Sigmoid colon (tissue), 7 donors: ENCODE results near the gene TMEM126A. TPM values are rescaled to one million over a fixed set of nuclear protein-coding genes. Genes with fewer than 3 reads are reported as not detected.

Experiments
- DNase-seq: peaks from one replicate; pipeline ENCODE4 v3.0.0-alpha.2; 2019
- H3K27ac ChIP-seq, 4 donors: fragments of 200-600 bp; sonication (generic); one replicate each; pipeline ENCODE4 v1.5.1; 2016 to 2019; ENCODE audit warnings: mild to moderate bottlenecking in 1 of 4
- H3K27me3 ChIP-seq, 3 donors: fragments of 200-600 bp; sonication (generic); one replicate each; pipeline ENCODE4 v1.5.1; 2019; ENCODE audit warnings: mild to moderate bottlenecking in 1 of 3
- H3K36me3 ChIP-seq, 4 donors: fragments of 200-600 bp; sonication (generic); one replicate each; pipeline ENCODE4 v1.5.1; 2016 to 2019
- H3K4me1 ChIP-seq, 4 donors: fragments of 200-600 bp; sonication (generic); one replicate each; pipeline ENCODE4 v1.5.1; 2017 to 2019
- H3K4me3 ChIP-seq, 4 donors: fragments of 200-600 bp; sonication (generic); one replicate each; pipeline ENCODE4 v1.5.1; 2017 to 2019; ENCODE audit warnings: mild to moderate bottlenecking in 2 of 4, moderate library complexity in 1 of 4
- H3K9me3 ChIP-seq, 4 donors: fragments of 200-600 bp in 3 of 4; sonication (generic) in 3 of 4; one replicate each; pipeline versions ENCODE4 v1.5.1 to v1.6.1; 2013 to 2019
- EP300 ChIP-seq, 4 donors: sonication (generic); formaldehyde crosslinking; IDR thresholded peaks; one replicate each; pipeline ENCODE4 v1.6.1; 2017; ENCODE audit warnings: antibody characterized with exemption in 4 of 4
- POLR2A ChIP-seq, 2 donors: fragments of 450-650 bp; IDR thresholded peaks; one replicate each; pipeline ENCODE4 v1.6.1; 2016; ENCODE audit warnings: antibody characterized with exemption in 2 of 2, mild to moderate bottlenecking in 2 of 2, moderate library complexity in 2 of 2
- POLR2AphosphoS5 ChIP-seq, 4 donors: sonication (generic); formaldehyde crosslinking; IDR thresholded peaks; one replicate each; pipeline ENCODE4 v1.6.1; 2017; ENCODE audit warnings: antibody characterized with exemption in 4 of 4
- WGBS, 2 donors: extraction: QIAGEN DNeasy Blood & Tissue Kit; methylation state at CpG; one replicate each; pipeline ENCODE4 v1.1.7; 2013; 5-methylcytosine and 5-hydroxymethylcytosine counted together
- intact Hi-C: fragments of 100-400 bp; cut with DNase I; formaldehyde crosslinking; loops from one replicate; pipeline ENCODE4 v1.15.1; 2023
- polyA plus RNA-seq, 3 donors: library from polyadenylated mRNA; stranded (reverse); fragments of 200-250 nt; gene quantifications; one replicate each; pipeline ENCODE4 v1.2.3, GENCODE V29; 2013
- total RNA-seq, 4 donors: library from RNA; depleted of rRNA; stranded (reverse); fragments of >200 nt; gene quantifications; one replicate each; pipeline ENCODE4 v1.1.0, GENCODE V29; 2016
- TF ChIP-seq, protein P1 (sequence below), 4 experiments: fragments of 450-650 bp in 3 of 4; fragments of 200-600 bp in 1 of 4; IDR thresholded peaks; one replicate each; pipeline ENCODE4 v1.5.1; 2016 to 2019; ENCODE audit warnings: antibody characterized with exemption in 4 of 4, mild to moderate bottlenecking in 3 of 4, moderate library complexity in 2 of 4
- donor health status: healthy with polysubstance abuse.
- donor health status: Bipolar disorder and iron deficiency.
- donor health status: healthy.

The TMEM126A gene
- total and polyA plus RNA-seq, 7 donors: 21.0 to 46.2 (median 42.5) TPM

DNA sequence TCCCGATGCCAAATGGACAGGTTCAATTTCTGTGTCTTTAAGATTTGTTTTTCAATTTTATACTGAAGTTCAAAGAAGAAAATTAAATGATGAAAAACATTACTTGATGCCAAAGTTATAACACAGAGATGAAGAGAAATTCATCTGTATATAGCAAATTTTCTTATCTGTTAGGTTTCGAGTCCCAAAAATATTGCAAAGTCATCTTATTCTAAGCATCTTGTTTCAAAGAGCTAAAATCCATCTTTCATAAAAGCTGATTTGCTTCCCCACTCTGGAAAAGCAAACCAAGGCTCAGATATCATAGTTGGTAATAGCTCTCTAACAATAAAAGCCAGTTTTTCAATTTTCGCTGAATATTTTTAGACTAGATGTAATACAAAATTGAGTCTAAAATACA is 57.2 kb downstream of the TMEM126A start:
- Histone ChIP-seq H3K4me3 (no peak overlapping the region), H3K36me3 (no peaks in the 10 kb centered on the region), H3K9me3 (no peaks in the 10 kb centered on the region), H3K27ac (no peak overlapping the region), H3K27me3 (no peaks in the 10 kb centered on the region), H3K4me1 (no peaks in the 10 kb centered on the region)
- DNase-seq: no peak
- intact Hi-C loops: no loop called here
- WGBS, 2 donors: 97 to 98% methylated on average over 3 of the region's 3 CpGs
- TF ChIP-seq, protein P1, sequence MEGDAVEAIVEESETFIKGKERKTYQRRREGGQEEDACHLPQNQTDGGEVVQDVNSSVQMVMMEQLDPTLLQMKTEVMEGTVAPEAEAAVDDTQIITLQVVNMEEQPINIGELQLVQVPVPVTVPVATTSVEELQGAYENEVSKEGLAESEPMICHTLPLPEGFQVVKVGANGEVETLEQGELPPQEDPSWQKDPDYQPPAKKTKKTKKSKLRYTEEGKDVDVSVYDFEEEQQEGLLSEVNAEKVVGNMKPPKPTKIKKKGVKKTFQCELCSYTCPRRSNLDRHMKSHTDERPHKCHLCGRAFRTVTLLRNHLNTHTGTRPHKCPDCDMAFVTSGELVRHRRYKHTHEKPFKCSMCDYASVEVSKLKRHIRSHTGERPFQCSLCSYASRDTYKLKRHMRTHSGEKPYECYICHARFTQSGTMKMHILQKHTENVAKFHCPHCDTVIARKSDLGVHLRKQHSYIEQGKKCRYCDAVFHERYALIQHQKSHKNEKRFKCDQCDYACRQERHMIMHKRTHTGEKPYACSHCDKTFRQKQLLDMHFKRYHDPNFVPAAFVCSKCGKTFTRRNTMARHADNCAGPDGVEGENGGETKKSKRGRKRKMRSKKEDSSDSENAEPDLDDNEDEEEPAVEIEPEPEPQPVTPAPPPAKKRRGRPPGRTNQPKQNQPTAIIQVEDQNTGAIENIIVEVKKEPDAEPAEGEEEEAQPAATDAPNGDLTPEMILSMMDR (IDR thresholded peaks at IDR 0.05): no peak
- TF ChIP-seq POLR2AphosphoS5 (IDR thresholded peaks at IDR 0.05) (no peak), EP300 (IDR thresholded peaks at IDR 0.05) (no peak), POLR2A (IDR thresholded peaks at IDR 0.05) (no peak)

DNA sequence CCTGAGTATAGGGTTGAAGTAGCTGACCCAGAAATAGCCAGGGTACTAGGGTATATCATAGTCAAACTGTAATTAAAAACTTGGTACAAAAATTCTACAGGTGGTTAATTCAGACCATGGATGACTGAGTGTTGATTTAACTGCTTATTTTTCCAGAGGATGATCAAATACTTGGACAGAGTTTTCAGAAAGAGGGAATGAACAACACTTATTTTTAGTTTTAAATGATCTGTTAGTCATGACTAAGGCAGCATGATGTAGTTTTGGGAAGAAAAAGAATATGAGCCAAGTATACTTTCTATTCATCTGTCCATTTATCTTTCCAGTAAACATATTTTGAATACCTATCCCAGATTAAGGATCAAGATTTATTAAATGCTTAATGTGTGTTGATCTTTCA is 58.0 kb downstream of the TMEM126A start:
- no peaks in the 10 kb centered on the region for H3K9me3 ChIP-seq
- no peak for DNase-seq
- H3K27me3 ChIP-seq: no peaks in the 10 kb centered on the region
- H3K36me3 ChIP-seq: no peaks in the 10 kb centered on the region
- no peak overlapping the region for H3K4me3 ChIP-seq
- intact Hi-C loops: no loop called here
- no peak overlapping the region for H3K27ac ChIP-seq
- no peak for TF ChIP-seq POLR2A (IDR thresholded peaks at IDR 0.05)
- TF ChIP-seq POLR2AphosphoS5 (IDR thresholded peaks at IDR 0.05): no peak
- TF ChIP-seq, protein P1 (IDR thresholded peaks at IDR 0.05): no peak
- no peak for TF ChIP-seq EP300 (IDR thresholded peaks at IDR 0.05)
- no peaks in the 10 kb centered on the region for H3K4me1 ChIP-seq

Other genes with a start within 250 kb of the TMEM126A start
- gene DLG2, start 20.6 kb upstream of the TMEM126A start, total RNA-seq: 10 to 100 TPM in 3 of 4 donors, 1 to 10 TPM in 1; 8.2 to 25.8 (median 16.2) TPM
- 1 to 10 TPM in 1 of 3 donors, under 1 TPM in 1, not detected in 1; 0.60 to 1.3 TPM for gene DLG2, start 20.6 kb upstream of the TMEM126A start, polyA plus RNA-seq
- 10 to 100 TPM; 39.3 to 87.5 (median 68.7) TPM for gene TMEM126B, start 19.4 kb upstream of the TMEM126A start, total RNA-seq
- gene TMEM126B, start 19.4 kb upstream of the TMEM126A start, polyA plus RNA-seq: 100 to 1,000 TPM in 1 of 3 donors, 10 to 100 TPM in 2; 55.7 to 108 (median 75.1) TPM
- gene CREBZF, start 17.2 kb downstream of the TMEM126A start, total RNA-seq: 10 to 100 TPM; 50.3 to 75.6 (median 61.8) TPM
- gene CREBZF, start 17.2 kb downstream of the TMEM126A start, polyA plus RNA-seq: 10 to 100 TPM in 2 of 3 donors, 1 to 10 TPM in 1; 9.9 to 27.5 (median 15.0) TPM
- gene CCDC89, start 38.2 kb downstream of the TMEM126A start, total RNA-seq: 1 to 10 TPM; 1.2 to 3.0 (median 2.0) TPM
- under 1 TPM in 2 of 3 donors, not detected in 1; 0.46 to 0.90 TPM for gene CCDC89, start 38.2 kb downstream of the TMEM126A start, polyA plus RNA-seq
- gene SYTL2, start 163.2 kb downstream of the TMEM126A start, total RNA-seq: 10 to 100 TPM in 2 of 4 donors, 1 to 10 TPM in 2; 9.0 to 30.2 (median 11.9) TPM
- gene SYTL2, start 163.2 kb downstream of the TMEM126A start, polyA plus RNA-seq: 100 to 1,000 TPM in 1 of 3 donors, 10 to 100 TPM in 2; 41.0 to 104 (median 96.6) TPM
- gene CCDC83, start 207.4 kb downstream of the TMEM126A start, total RNA-seq: not detected
- gene CCDC83, start 207.4 kb downstream of the TMEM126A start, polyA plus RNA-seq: not detected